Muscle layer of duodenum (tissue), 2 donors: Measurements from ENCODE around the gene THOC5.

Experiments used
- H3K27ac ChIP-seq: one replicate; pipeline ENCODE4 v1.7.0; 2013; ENCODE audit warnings: mild to moderate bottlenecking, low read length
- H3K27me3 ChIP-seq: one replicate; pipeline ENCODE4 v1.7.0; 2013; ENCODE audit warnings: low read depth, mild to moderate bottlenecking, control low read depth, low read length
- H3K36me3 ChIP-seq, 2 donors: one replicate each; pipeline ENCODE4 v1.7.0; 2013; ENCODE audit warnings: low read length in 2 of 2, control low read depth in 1 of 2, mild to moderate bottlenecking in 1 of 2; ENCODE audit not compliant: insufficient read depth in 2 of 2, control insufficient read depth in 1 of 2
- H3K4me1 ChIP-seq, 2 donors: one replicate each; pipeline ENCODE4 v1.7.0; 2013; ENCODE audit warnings: low read length in 2 of 2, mild to moderate bottlenecking in 2 of 2, control low read depth in 1 of 2, moderate library complexity in 1 of 2; ENCODE audit not compliant: insufficient read depth in 2 of 2, control insufficient read depth in 1 of 2
- H3K4me3 ChIP-seq, 2 donors: one replicate each; pipeline ENCODE4 v1.7.0; 2013; ENCODE audit warnings: low read length in 2 of 2, low read depth in 1 of 2, mild to moderate bottlenecking in 1 of 2
- H3K9me3 ChIP-seq, 2 donors: one replicate each; pipeline ENCODE4 v1.7.0; 2013; ENCODE audit warnings: low read length in 2 of 2, control low read depth in 1 of 2, mild to moderate bottlenecking in 1 of 2; ENCODE audit not compliant: control insufficient read depth in 1 of 2
- donor health status: healthy.

Gene THOC5

DNA sequence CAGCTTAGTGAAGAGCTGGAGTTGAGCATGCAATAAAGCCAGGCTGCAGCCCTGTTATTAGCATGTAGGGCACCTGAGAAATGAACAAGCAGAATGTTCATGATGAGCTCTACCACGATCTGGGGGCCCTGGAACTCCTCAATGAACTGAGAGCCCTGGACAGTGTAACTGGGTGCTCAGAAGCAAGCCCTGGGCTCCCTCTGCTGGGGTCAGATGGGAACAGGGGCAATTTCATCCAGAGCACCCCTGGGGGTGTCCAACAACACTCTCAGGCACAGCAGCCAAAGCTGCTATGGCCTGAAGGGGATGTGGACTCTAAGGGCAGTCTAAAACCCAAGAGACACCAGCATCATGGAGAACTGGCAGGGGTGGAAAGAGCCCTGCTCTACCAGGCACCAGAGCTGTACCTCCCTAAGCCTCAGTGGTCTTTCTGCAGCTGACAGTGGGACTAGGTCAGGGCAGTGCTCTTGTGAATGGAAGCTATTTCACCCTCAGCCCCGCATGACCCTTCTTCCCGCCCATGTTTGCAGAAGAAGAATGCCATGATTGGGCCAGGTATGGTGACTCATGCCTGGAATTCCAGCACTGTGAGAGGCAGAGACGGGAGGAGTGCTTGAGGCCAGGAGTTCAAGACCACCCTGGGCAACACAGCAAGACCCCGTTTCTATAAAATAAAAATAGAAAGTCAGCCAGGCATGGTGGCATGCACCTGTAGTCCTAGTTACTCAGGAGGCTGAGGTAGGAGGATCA lies 28.9 kb downstream of the THOC5 start:
- no peak overlapping the region for H3K4me3 ChIP-seq

GRCh38 chr22:29523761-29524160 lies 29.8 kb downstream of the THOC5 start:
- Histone ChIP-seq H3K36me3 (peaks cover 69 to 81% of the 10 kb centered on the region in 2 donors), H3K27me3 (no peaks in the 10 kb centered on the region), H3K4me1 (no peaks in the 10 kb centered on the region), H3K4me3 (no peak overlapping the region), H3K27ac (no peak overlapping the region), H3K9me3 (no peaks in the 10 kb centered on the region)

More for the DNA sequence above, 28.9 kb downstream of the THOC5 start:
- no peak overlapping the region for H3K27ac ChIP-seq
- H3K27me3 ChIP-seq = no peaks in the 10 kb centered on the region
- H3K9me3 ChIP-seq = no peaks in the 10 kb centered on the region
- H3K36me3 ChIP-seq = peaks cover 71 to 81% of the 10 kb centered on the region in 2 donors
- no peaks in the 10 kb centered on the region for H3K4me1 ChIP-seq

- H3K4me3 ChIP-seq = no peak overlapping the region
- H3K36me3 ChIP-seq = peaks cover 69 to 81% of the 10 kb centered on the region in 2 donors
- no peaks in the 10 kb centered on the region for H3K4me1 ChIP-seq
- H3K27ac ChIP-seq = no peak overlapping the region
- H3K27me3 ChIP-seq = no peaks in the 10 kb centered on the region
- no peaks in the 10 kb centered on the region for H3K9me3 ChIP-seq
Measured at GRCh38 chr22:29521526-29521925, 32.0 kb downstream of the THOC5 start.

DNA sequence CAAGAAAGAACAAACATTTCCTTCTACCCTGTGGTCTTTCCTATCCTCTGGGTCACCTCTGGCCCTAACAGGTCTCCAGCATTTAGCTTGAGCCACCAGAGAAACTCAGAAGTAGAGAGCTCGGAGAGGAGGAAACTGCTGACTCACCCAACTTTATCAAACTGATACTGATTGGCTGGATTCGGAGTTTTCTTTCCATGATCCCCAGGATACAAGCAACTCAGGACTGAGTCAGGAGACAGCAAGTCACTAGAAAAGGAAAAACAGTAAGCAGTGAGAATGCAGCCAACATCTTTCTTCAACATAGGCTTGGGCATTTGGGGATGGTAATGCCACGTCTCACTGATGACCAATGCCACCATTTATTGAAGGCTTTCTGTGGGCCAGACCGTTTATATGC lies 32.7 kb downstream of the THOC5 start:
- Histone ChIP-seq H3K9me3 (no peaks in the 10 kb centered on the region), H3K27ac (no peak overlapping the region), H3K36me3 (peaks cover 73 to 81% of the 10 kb centered on the region in 2 donors), H3K4me3 (no peak overlapping the region), H3K4me1 (no peaks in the 10 kb centered on the region), H3K27me3 (no peaks in the 10 kb centered on the region)

GRCh38 chr22:29519996-29520395 lies 33.6 kb downstream of the THOC5 start:
- peaks cover 68 to 81% of the 10 kb centered on the region in 2 donors for H3K36me3 ChIP-seq
- no peaks in the 10 kb centered on the region for H3K4me1 ChIP-seq
- H3K27me3 ChIP-seq = no peaks in the 10 kb centered on the region
- H3K9me3 ChIP-seq = no peaks in the 10 kb centered on the region
- H3K27ac ChIP-seq = no peak overlapping the region
- no peak overlapping the region for H3K4me3 ChIP-seq

GRCh38 chr22:29518427-29518826 lies 35.1 kb downstream of the THOC5 start:
- peaks cover 58 to 70% of the 10 kb centered on the region in 2 donors for H3K36me3 ChIP-seq
- no peak overlapping the region for H3K27ac ChIP-seq
- no peaks in the 10 kb centered on the region for H3K27me3 ChIP-seq

GRCh38 chr22:29517215-29517908 lies 36.2 kb downstream of the THOC5 start:
- peaks cover 61 to 76% of the 10 kb centered on the region in 2 donors for H3K36me3 ChIP-seq
- H3K4me3 ChIP-seq = no peak overlapping the region
- no peaks in the 10 kb centered on the region for H3K9me3 ChIP-seq
- no peaks in the 10 kb centered on the region for H3K27me3 ChIP-seq
- no peak overlapping the region for H3K27ac ChIP-seq
- H3K4me1 ChIP-seq = no peaks in the 10 kb centered on the region

More at GRCh38 chr22:29518427-29518826, 35.1 kb downstream of the THOC5 start:
- Histone ChIP-seq H3K9me3 (no peaks in the 10 kb centered on the region), H3K4me3 (no peak overlapping the region), H3K4me1 (no peaks in the 10 kb centered on the region)

DNA sequence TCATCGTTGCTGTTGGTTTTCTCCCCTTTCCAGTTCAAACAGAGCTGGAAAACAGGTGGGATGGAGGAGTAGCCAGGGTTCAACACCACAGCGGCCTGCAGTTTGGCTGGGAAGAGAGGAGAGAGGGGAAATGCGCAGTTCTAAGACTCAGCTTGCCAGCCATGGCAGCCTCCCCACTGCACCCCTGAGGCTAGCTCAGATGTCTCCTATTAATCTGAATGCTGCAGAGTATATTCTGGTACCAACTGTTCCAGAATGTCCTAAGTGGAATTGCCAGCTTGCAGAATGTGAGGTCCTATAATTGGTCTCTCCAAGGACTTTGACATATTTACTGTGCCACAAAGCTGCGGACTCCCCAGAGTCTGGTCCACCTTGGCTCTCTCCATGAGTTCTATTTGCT lies 41.5 kb downstream of the THOC5 start:
- H3K9me3 ChIP-seq = no peaks in the 10 kb centered on the region
- H3K27ac ChIP-seq = no peak overlapping the region
- H3K4me1 ChIP-seq = no peaks in the 10 kb centered on the region
- no peak overlapping the region for H3K4me3 ChIP-seq
- H3K36me3 ChIP-seq = peaks cover 58 to 81% of the 10 kb centered on the region in 2 donors
- no peaks in the 10 kb centered on the region for H3K27me3 ChIP-seq

DNA sequence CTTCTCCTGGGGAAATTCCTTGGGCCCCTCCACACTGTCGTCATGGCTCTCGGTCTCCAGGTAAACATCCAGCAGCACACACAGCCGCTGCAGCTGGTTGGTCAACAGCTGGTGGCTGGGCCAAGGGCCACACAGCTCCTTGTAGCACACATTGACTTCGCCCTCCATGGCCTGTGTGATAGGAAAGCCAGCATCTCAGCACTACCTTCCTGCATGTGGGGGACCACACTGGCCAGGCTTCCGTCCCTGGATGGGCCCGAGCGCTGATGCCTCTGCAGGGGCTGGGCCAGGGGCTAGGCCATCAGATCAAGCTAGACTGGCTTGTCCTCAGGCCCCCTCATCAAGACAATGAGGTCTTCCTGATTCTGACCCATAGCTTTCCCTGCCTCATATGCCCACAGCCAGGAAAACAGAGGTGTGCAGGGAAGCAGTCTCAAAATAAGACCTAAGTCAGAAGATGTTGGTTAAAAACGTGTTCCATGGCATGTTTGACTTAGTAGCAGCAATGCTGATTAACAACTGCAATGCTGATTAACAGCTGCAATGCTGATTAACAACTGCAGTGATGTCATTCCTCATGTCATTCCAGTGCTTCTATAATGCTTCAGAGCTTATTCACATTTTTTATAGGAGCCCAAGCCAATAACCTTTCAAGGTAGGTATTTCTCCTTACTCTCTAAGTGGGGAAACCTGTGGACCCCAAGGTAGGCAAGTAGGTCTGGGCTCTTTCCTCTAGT lies 42.3 kb downstream of the THOC5 start:
- Histone ChIP-seq H3K36me3 (peaks cover 51 to 81% of the 10 kb centered on the region in 2 donors), H3K27me3 (no peaks in the 10 kb centered on the region), H3K4me1 (no peaks in the 10 kb centered on the region), H3K4me3 (no peak overlapping the region), H3K9me3 (no peaks in the 10 kb centered on the region), H3K27ac (no peak overlapping the region)

- H3K27ac ChIP-seq = no peak overlapping the region
- no peaks in the 10 kb centered on the region for H3K27me3 ChIP-seq
- peaks cover 44 to 79% of the 10 kb centered on the region in 2 donors for H3K36me3 ChIP-seq
- H3K4me3 ChIP-seq = no peak overlapping the region
- H3K4me1 ChIP-seq = no peaks in the 10 kb centered on the region
- no peaks in the 10 kb centered on the region for H3K9me3 ChIP-seq
Measured at GRCh38 chr22:29510542-29510941, 43.0 kb downstream of the THOC5 start.

GRCh38 chr22:29509815-29510214 lies 43.7 kb downstream of the THOC5 start:
- Histone ChIP-seq H3K9me3 (no peaks in the 10 kb centered on the region), H3K36me3 (peaks cover 48 to 72% of the 10 kb centered on the region in 2 donors), H3K4me1 (no peaks in the 10 kb centered on the region), H3K4me3 (no peak overlapping the region), H3K27me3 (no peaks in the 10 kb centered on the region), H3K27ac (no peak overlapping the region)
